ENCODE results near the gene BFSP1. TPM values are rescaled to one million over a fixed set of nuclear protein-coding genes. Genes with fewer than 3 reads are reported as not detected.

The BFSP1 gene
- total RNA-seq (under 1 TPM; 0.25 to 0.53 (median 0.30) TPM), total RNA-seq (0.04 to 1.2 (median 0.41) reads per million in 29 experiments)
- total RNA-seq (2013): 1.2 TPM

DNA sequence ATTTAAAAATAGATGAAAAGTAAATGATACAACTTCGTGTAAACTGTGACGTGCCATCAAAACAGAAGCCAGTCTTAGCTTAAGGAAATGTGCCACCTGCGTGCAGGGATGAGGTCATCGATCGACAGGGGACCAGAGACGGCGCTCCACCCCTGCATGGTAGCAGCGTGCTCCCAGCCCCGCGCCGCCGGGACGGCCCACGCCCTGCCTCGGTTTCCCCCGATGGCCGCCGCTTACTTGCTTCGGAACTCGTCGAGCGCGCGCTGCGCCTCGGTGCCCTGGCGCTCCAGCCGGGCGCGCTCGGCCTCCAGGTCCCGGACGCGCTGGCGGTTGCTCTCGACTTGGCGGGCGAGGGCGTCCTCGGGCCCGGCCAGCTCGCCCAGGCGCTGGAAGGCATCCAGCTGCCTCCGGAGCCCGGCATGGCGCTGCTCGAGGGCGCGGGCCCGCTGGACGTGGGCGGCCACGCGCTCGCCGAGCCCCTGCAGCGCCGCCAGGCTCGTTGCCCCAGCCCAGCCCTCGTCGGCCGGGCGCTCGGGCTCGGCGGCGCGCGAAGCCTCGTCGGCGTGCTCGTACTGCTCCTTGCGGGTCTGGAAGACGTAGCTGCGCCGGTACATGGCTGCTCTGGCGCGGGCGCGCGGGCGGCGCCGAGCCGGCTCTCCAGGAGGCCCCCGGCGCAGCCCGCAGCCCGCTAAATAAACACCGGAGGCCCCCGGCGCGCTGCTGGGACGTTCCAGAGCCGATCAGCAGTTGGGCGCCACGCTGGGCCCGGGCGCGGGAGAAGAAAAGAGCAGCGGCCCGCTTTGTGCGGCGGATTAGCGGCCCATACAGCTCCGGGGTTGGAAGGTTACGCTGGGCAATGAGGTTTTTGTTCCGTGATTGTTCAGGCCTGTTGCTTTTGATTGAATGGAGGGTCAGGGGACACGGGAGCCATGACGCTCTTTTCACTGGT, at the start of gene BFSP1:
TSS of gene BFSP1 (minus strand) at position 664 of the 949 bp plus-strand sequence. CDS start at position 614, 50 bp downstream.
- CTCF ChIA-PET: interaction anchor here in 1 of 2 donors (0.5 to 2.5 kb wide), 4 partner anchors 27 to 426 kb away, joined by 3 to 9 read pairs (median 4); no protein-coding TSS in a partner anchor
- Mint-ChIP-seq H3K27me3 (peaks cover 10 to 14% of the 10 kb centered on the region in 2 donors), H3K27ac (peak within 1 kb of the TSS in 1 of 2 donors; percentile 80), H3K4me1 (peaks cover 0 to 20% (median 9%) of the 10 kb centered on the region in 3 donors), H3K4me3 (peak within 1 kb of the TSS; percentile 71 to 84 (median 76)), H3K36me3 (no peaks in the 10 kb centered on the region), H3K9me3 (no peaks in the 10 kb centered on the region)
- DNase-seq (peak in 31 of 35 experiments; percentile 0 to 54 (median 19)), ATAC-seq (replicated peaks in 1 of 4) (peak; percentile 76 to 79 (median 78))
- Histone ChIP-seq H3K36me3 (ENCODE audit: control insufficient read depth in 2 of 2, extremely low read depth in 1 of 2, insufficient read depth in 1 of 2, low read length in 1 of 2) (no peaks in the 10 kb centered on the region), H3K4me1 (ENCODE audit: control insufficient read depth in 1 of 2, extremely low read depth in 1 of 2, insufficient read depth in 2 of 2, low read length in 2 of 2) (peaks cover 5 to 13% of the 10 kb centered on the region in 2 experiments), H3K27me3 (replicated peaks in 1 of 2; ENCODE audit: control insufficient read depth in 2 of 2, extremely low read depth in 1 of 2, insufficient read depth in 2 of 2, low read length in 1 of 2) (peaks cover 0 to 22% of the 10 kb centered on the region in 2 experiments), H3K9me3 (no peaks in the 10 kb centered on the region), H3K4me3 (ENCODE audit: control insufficient read depth in 1 of 2, extremely low read depth in 1 of 2, low read length in 1 of 2) (peak within 1 kb of the TSS; percentile 43 to 75), H3K27ac (ENCODE audit: low read length) (peak within 1 kb of the TSS; percentile 21)
- 2% methylated on average over 108 of the region's 111 CpGs for WGBS (ENCODE audit: insufficient coverage)
- POLR2A ChIA-PET: no interaction called here

DNA sequence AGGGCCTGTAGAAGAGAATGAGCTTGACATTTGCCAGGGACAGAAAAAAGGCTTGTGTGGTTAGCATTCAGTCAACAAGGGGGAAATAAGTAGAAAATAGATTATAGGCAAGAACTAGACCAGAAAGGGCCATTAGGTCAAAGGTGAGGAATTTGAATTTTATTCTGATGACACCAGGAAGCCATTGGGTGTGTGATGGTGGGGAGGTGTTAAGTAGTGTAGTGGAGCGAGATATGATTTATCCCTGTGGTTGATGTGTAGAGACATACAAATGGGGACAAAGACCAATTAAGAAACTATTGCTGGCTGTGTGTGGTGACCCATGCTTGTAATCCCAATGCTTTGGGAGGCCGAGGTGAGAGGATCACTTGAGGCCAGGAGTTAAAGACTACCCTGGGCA, 49.7 kb upstream of the BFSP1 start:
- peaks cover 17% of the 10 kb centered on the region for H3K36me3 Mint-ChIP-seq
- ChIA-PET CTCF (no interaction called here), POLR2A (interaction anchor here in 1 of 2 donors (2.2 kb wide), 1 partner anchor 10 kb away, joined by 8 read pairs; no protein-coding TSS in a partner anchor)
- Histone ChIP-seq H3K36me3 (ENCODE audit: control insufficient read depth in 2 of 2, extremely low read depth in 1 of 2, insufficient read depth in 1 of 2, low read length in 1 of 2) (no peaks in the 10 kb centered on the region), H3K9me3 (no peaks in the 10 kb centered on the region), H3K27me3 (replicated peaks in 1 of 2; ENCODE audit: control insufficient read depth in 2 of 2, extremely low read depth in 1 of 2, insufficient read depth in 2 of 2, low read length in 1 of 2) (no peaks in the 10 kb centered on the region), H3K4me3 (ENCODE audit: control insufficient read depth in 1 of 2, extremely low read depth in 1 of 2, low read length in 1 of 2) (no peak overlapping the region), H3K27ac (ENCODE audit: low read length) (no peak overlapping the region), H3K4me1 (ENCODE audit: control insufficient read depth in 1 of 2, extremely low read depth in 1 of 2, insufficient read depth in 2 of 2, low read length in 2 of 2) (peaks cover 3 to 4% of the 10 kb centered on the region in 2 experiments)
- H3K9me3 Mint-ChIP-seq: no peaks in the 10 kb centered on the region
- 83% methylated on average over 2 of the region's 2 CpGs for WGBS (ENCODE audit: insufficient coverage)
- H3K4me3 Mint-ChIP-seq: no peak overlapping the region
- ATAC-seq (replicated peaks in 1 of 4) (no peak), DNase-seq (no peak)
- peaks cover 30 to 45% (median 42%) of the 10 kb centered on the region in 3 donors for H3K4me1 Mint-ChIP-seq
- no peaks in the 10 kb centered on the region for H3K27me3 Mint-ChIP-seq
- H3K27ac Mint-ChIP-seq: no peak overlapping the region

DNA sequence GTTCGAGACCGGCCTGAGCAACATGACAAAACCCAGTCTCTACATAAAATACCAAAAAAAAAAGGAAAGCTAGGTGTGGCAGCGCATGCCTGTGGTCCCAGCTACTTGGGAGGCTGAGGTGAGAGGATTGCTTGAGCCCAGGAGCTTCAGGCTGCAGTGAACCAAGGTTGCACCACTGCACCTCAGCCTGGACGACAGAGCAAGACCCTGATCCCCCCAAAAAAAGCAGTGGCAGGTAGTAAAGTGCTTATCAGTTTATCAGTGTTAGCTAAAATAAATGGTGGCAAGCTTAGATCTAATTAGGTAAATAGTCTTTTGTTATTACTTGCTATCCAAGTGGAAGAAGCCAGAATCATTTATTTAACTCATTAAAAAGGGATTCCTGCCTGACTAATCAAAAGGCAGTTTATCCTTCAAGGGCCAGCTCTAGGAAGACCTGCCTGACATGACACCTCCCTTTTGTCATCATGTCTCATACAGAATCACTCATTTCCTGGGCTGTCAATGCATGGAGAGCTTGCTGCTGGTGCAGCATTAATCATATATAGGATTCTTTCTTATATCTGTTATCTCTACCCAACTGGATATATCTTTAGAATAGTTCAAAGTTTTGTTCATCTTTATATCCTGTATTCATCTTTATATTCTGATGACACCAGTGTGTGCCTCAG, 48.3 kb upstream of the BFSP1 start:
- no peak overlapping the region for H3K4me3 ChIP-seq (ENCODE audit: control insufficient read depth in 1 of 2, extremely low read depth in 1 of 2, low read length in 1 of 2)
- no peaks in the 10 kb centered on the region for H3K9me3 ChIP-seq
- POLR2A ChIA-PET: interaction anchor here in 1 of 2 donors (0.5 to 2.2 kb wide), 2 partner anchors 8 to 10 kb away, joined by 3 to 8 read pairs; partner anchors contain the start of gene DSTN
- Mint-ChIP-seq H3K36me3 (peaks cover 22% of the 10 kb centered on the region), H3K27ac (no peak overlapping the region), H3K4me1 (peaks cover 28 to 40% (median 33%) of the 10 kb centered on the region in 3 donors), H3K27me3 (no peaks in the 10 kb centered on the region), H3K9me3 (no peaks in the 10 kb centered on the region), H3K4me3 (no peak overlapping the region)
- CTCF ChIA-PET: interaction anchor here in 1 of 2 donors (0.6 kb wide), 1 partner anchor 103 kb away, joined by 5 read pairs; the partner anchor contains the start of gene RRBP1
- ATAC-seq (replicated peaks in 1 of 4): no peak
- H3K36me3 ChIP-seq (ENCODE audit: control insufficient read depth in 2 of 2, extremely low read depth in 1 of 2, insufficient read depth in 1 of 2, low read length in 1 of 2): no peaks in the 10 kb centered on the region
- no peak for DNase-seq
- no peak overlapping the region for H3K27ac ChIP-seq (ENCODE audit: low read length)
- WGBS (ENCODE audit: insufficient coverage): 100% methylated on average over 2 of the region's 4 CpGs
- H3K27me3 ChIP-seq (replicated peaks in 1 of 2; ENCODE audit: control insufficient read depth in 2 of 2, extremely low read depth in 1 of 2, insufficient read depth in 2 of 2, low read length in 1 of 2): no peaks in the 10 kb centered on the region
- peaks cover 3 to 4% of the 10 kb centered on the region in 2 experiments for H3K4me1 ChIP-seq (ENCODE audit: control insufficient read depth in 1 of 2, extremely low read depth in 1 of 2, insufficient read depth in 2 of 2, low read length in 2 of 2)

DNA sequence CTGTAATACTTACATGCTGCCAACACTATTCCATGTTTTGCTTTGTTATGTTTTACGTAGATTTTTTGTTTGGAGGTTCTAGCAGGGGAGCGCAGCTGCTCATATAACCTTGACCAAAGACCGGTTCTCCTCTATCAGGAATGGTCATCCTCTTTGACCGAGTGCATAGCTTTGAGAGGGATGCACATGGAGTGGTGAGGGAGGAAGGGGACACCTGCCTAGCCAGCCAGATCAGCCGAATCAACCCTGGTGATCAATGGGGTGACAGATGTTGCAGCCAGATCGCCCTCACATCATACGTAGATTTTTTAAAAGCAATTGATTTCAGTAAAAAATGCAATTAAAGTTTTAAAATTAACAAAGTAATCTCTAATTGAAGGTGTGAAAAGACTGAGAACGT, 45.0 kb upstream of the BFSP1 start:
- Mint-ChIP-seq H3K4me3 (no peak overlapping the region), H3K9me3 (no peaks in the 10 kb centered on the region), H3K27ac (no peak overlapping the region), H3K27me3 (no peaks in the 10 kb centered on the region), H3K36me3 (peaks cover 16% of the 10 kb centered on the region), H3K4me1 (peaks cover 48 to 52% (median 51%) of the 10 kb centered on the region in 3 donors)
- Histone ChIP-seq H3K36me3 (ENCODE audit: control insufficient read depth in 2 of 2, extremely low read depth in 1 of 2, insufficient read depth in 1 of 2, low read length in 1 of 2) (no peaks in the 10 kb centered on the region), H3K27me3 (replicated peaks in 1 of 2; ENCODE audit: control insufficient read depth in 2 of 2, extremely low read depth in 1 of 2, insufficient read depth in 2 of 2, low read length in 1 of 2) (no peaks in the 10 kb centered on the region), H3K9me3 (no peaks in the 10 kb centered on the region), H3K4me3 (ENCODE audit: control insufficient read depth in 1 of 2, extremely low read depth in 1 of 2, low read length in 1 of 2) (no peak overlapping the region), H3K4me1 (ENCODE audit: control insufficient read depth in 1 of 2, extremely low read depth in 1 of 2, insufficient read depth in 2 of 2, low read length in 2 of 2) (peaks cover 3 to 5% of the 10 kb centered on the region in 2 experiments), H3K27ac (ENCODE audit: low read length) (no peak overlapping the region)
- no peak for ATAC-seq (replicated peaks in 1 of 4)
- CTCF ChIA-PET: no interaction called here
- POLR2A ChIA-PET: no interaction called here
- DNase-seq: no peak
- no CpG with 5 or more reads among the region's 8 CpGs for WGBS (ENCODE audit: insufficient coverage)

- Histone ChIP-seq H3K9me3 (no peaks in the 10 kb centered on the region), H3K4me1 (ENCODE audit: control insufficient read depth in 1 of 2, extremely low read depth in 1 of 2, insufficient read depth in 2 of 2, low read length in 2 of 2) (peaks cover 11 to 12% of the 10 kb centered on the region in 2 experiments), H3K4me3 (ENCODE audit: control insufficient read depth in 1 of 2, extremely low read depth in 1 of 2, low read length in 1 of 2) (no peak overlapping the region), H3K36me3 (ENCODE audit: control insufficient read depth in 2 of 2, extremely low read depth in 1 of 2, insufficient read depth in 1 of 2, low read length in 1 of 2) (no peaks in the 10 kb centered on the region), H3K27me3 (replicated peaks in 1 of 2; ENCODE audit: control insufficient read depth in 2 of 2, extremely low read depth in 1 of 2, insufficient read depth in 2 of 2, low read length in 1 of 2) (peaks cover 0 to 5% of the 10 kb centered on the region in 2 experiments), H3K27ac (ENCODE audit: low read length) (no peak overlapping the region)
- ChIA-PET CTCF (interaction anchor here in 1 of 2 donors (0.9 kb wide), 1 partner anchor 114 kb away, joined by 3 read pairs; no protein-coding TSS in a partner anchor), POLR2A (interaction anchor here (0.6 to 0.7 kb wide), 7 partner anchors 19 to 1099 kb away, joined by 3 to 8 read pairs (median 4); no protein-coding TSS in a partner anchor)
- H3K4me3 Mint-ChIP-seq: no peak overlapping the region
- no peak overlapping the region for H3K27ac Mint-ChIP-seq
- H3K4me1 Mint-ChIP-seq: peaks cover 32 to 41% (median 37%) of the 10 kb centered on the region in 3 donors
- H3K36me3 Mint-ChIP-seq: peaks cover 9% of the 10 kb centered on the region
- ATAC-seq (replicated peaks in 1 of 4) (no peak), DNase-seq (no peak)
- whole genome bisulfite sequencing (ENCODE audit: insufficient coverage): no CpG with 5 or more reads among the region's 3 CpGs
- no peaks in the 10 kb centered on the region for H3K27me3 Mint-ChIP-seq
- H3K9me3 Mint-ChIP-seq: no peaks in the 10 kb centered on the region
Measured at GRCh38 chr20:17573463-17573862, 42.3 kb upstream of the BFSP1 start.
